CD8-positive, alpha-beta memory T cell (primary cell): ENCODE results near the gene OTUD6A. TPM values are rescaled to one million over a fixed set of nuclear protein-coding genes. Genes with fewer than 3 reads are reported as not detected.

Experiments used
- CTCF ChIA-PET: fragments of 350-600 bp; sonication (Branson Sonifier 250); formaldehyde crosslinking; loops from one replicate; lab custom pipeline; 2021; ENCODE audit warnings: antibody characterized with exemption; lab: Charles Lee
- POLR2A ChIA-PET: fragments of 350-600 bp; sonication (Branson Sonifier 250); formaldehyde crosslinking; loops from one replicate; lab custom pipeline; 2021; ENCODE audit warnings: antibody characterized with exemption; lab: Charles Lee
- DNase-seq, 5 donors: peaks; one replicate each; pipeline versions ENCODE4 v3.0.0 to v3.0.0-alpha.2; 2020 to 2022; ENCODE audit warnings: mixed read lengths in 1 of 5
- H3K27ac ChIP-seq: one replicate; pipeline ENCODE4 v1.7.0; 2013; ENCODE audit warnings: low read depth, mild to moderate bottlenecking, low read length, moderate library complexity
- H3K27me3 ChIP-seq: 2 replicates; pipeline ENCODE4 v1.7.0; 2013; ENCODE audit warnings: low read length, mild to moderate bottlenecking; ENCODE audit not compliant: insufficient read depth, poor library complexity, severe bottlenecking
- H3K36me3 ChIP-seq: 2 replicates; pipeline ENCODE4 v1.7.0; 2013; ENCODE audit warnings: mild to moderate bottlenecking, low read length, moderate library complexity; ENCODE audit not compliant: insufficient read depth
- H3K4me1 ChIP-seq: 2 replicates; pipeline ENCODE4 v1.7.0; 2013; ENCODE audit warnings: mild to moderate bottlenecking, low read length, moderate library complexity; ENCODE audit not compliant: insufficient read depth
- H3K4me3 ChIP-seq: 2 replicates; pipeline ENCODE4 v1.7.0; 2013; ENCODE audit warnings: mild to moderate bottlenecking, low read length
- H3K9me3 ChIP-seq: 2 replicates; pipeline ENCODE4 v1.7.0; 2013; ENCODE audit warnings: mild to moderate bottlenecking, low read length
- H3K27ac Mint-ChIP-seq, 8 donors: one replicate each; pipeline ENCODE4 v1.8.0; 2020 to 2021; ENCODE audit warnings: mixed read lengths in 8 of 8, mild to moderate bottlenecking in 6 of 8, inconsistent platforms in 3 of 8, moderate library complexity in 3 of 8
- H3K27me3 Mint-ChIP-seq, 2 donors: one replicate each; pipeline ENCODE4 v1.8.0; 2020 to 2021; ENCODE audit warnings: mixed read lengths in 2 of 2, mild to moderate bottlenecking in 1 of 2, moderate library complexity in 1 of 2
- H3K36me3 Mint-ChIP-seq, 3 donors: one replicate each; pipeline ENCODE4 v1.8.0; 2020 to 2021; ENCODE audit warnings: mixed read lengths in 3 of 3, inconsistent platforms in 1 of 3, mild to moderate bottlenecking in 1 of 3
- H3K4me1 Mint-ChIP-seq, 3 donors: one replicate each; pipeline ENCODE4 v1.8.0; 2020 to 2021; ENCODE audit warnings: mixed read lengths in 3 of 3, inconsistent platforms in 1 of 3, mild to moderate bottlenecking in 1 of 3
- H3K4me3 Mint-ChIP-seq, 7 donors: one replicate each; pipeline ENCODE4 v1.8.0; 2020 to 2021; ENCODE audit warnings: mixed read lengths in 7 of 7, mild to moderate bottlenecking in 6 of 7, moderate library complexity in 4 of 7, inconsistent platforms in 2 of 7
- H3K9me3 Mint-ChIP-seq, 5 donors: one replicate each; pipeline ENCODE4 v1.8.0; 2020 to 2022; ENCODE audit warnings: mixed read lengths in 5 of 5, mild to moderate bottlenecking in 3 of 5, moderate library complexity in 2 of 5, inconsistent platforms in 1 of 5
- polyA plus RNA-seq: library from polyadenylated mRNA; unstranded; fragments of 300-500 nt; fragmentation: Illumina TruSeq; gene quantifications from one replicate; pipeline ENCODE4 v1.2.3, GENCODE V29; 2021
- total RNA-seq, 2 experiments: library from RNA; stranded (reverse); gene quantifications; one replicate each; pipeline ENCODE4 v1.2.3, GENCODE V29; 2021

Gene OTUD6A
- total and polyA plus RNA-seq, 3 experiments from 2014 or later: not detected

DNA sequence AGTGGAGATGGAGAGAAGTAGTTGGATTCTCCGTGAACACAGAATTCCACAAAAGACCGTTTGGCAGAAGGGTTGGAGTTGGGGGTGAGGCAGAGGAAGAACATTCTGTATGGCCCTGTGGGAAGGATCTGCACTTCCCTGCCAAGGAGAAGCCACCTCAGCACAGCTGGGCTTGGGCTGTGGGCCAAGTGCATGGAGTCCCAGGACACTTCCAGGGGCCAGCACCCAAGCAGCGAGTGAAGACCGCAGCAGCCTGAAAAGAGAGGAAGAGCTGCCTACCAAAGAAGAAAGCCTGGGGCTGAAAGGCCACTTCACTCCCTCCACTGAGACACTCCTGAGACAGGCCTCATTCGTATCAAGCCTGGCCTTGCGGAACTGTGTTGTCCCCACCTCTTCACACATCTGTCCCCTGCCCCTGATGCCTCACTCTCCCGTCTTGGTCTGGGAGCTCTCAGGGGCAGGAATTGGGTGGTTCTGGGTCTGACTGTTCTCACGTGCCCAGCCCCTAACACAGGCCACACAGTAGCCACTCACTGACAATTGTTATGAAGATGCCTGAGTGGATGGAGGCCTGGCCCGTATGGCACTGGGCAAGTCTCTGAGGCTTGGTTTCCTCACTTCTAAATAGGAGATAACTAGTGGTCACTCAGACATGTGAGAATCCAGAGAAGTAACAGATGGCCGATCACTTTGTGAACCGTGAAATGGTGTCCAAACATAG is 9.2 kb upstream of the OTUD6A start:
- no peak for DNase-seq
- CTCF ChIA-PET: no interaction called here
- H3K4me3 ChIP-seq: no peak overlapping the region
- H3K27ac ChIP-seq: no peak overlapping the region
- H3K4me1 ChIP-seq: no peaks in the 10 kb centered on the region
- no peaks in the 10 kb centered on the region for H3K36me3 Mint-ChIP-seq
- H3K27ac Mint-ChIP-seq: no peak overlapping the region
- H3K36me3 ChIP-seq: no peaks in the 10 kb centered on the region
- no peak overlapping the region for H3K4me3 Mint-ChIP-seq
- H3K27me3 Mint-ChIP-seq: peaks cover 8 to 11% of the 10 kb centered on the region in 2 donors
- POLR2A ChIA-PET: no interaction called here
- no peaks in the 10 kb centered on the region for H3K27me3 ChIP-seq
- no peaks in the 10 kb centered on the region for H3K4me1 Mint-ChIP-seq
- no peaks in the 10 kb centered on the region for H3K9me3 ChIP-seq
- H3K9me3 Mint-ChIP-seq: no peaks in the 10 kb centered on the region

DNA sequence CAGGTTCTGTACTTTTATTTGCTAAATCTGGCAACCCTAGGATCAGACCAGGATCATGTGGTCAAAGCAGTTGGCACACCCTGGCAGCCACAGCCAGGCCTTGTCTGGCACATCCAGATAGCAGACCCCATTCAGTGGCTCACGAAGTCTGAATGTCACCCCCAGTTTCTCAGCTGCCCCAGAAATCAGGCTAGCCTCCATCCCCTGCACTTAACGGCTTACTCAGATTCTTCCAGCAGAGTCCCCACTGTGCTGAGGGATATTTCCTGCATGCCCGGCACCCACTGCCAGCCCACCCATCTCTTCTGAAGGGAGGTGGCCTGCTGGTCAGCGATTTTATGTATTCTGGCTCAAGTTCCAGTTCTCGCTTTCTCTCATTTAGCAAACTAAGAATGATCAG is 7.9 kb upstream of the OTUD6A start:
- H3K36me3 ChIP-seq: no peaks in the 10 kb centered on the region
- Mint-ChIP-seq H3K4me3 (no peak overlapping the region), H3K27me3 (peaks cover 8% of the 10 kb centered on the region in 2 donors), H3K36me3 (no peaks in the 10 kb centered on the region), H3K4me1 (no peaks in the 10 kb centered on the region), H3K27ac (no peak overlapping the region), H3K9me3 (no peaks in the 10 kb centered on the region)
- H3K27me3 ChIP-seq: no peaks in the 10 kb centered on the region
- POLR2A ChIA-PET: no interaction called here
- H3K9me3 ChIP-seq: no peaks in the 10 kb centered on the region
- H3K27ac ChIP-seq: no peak overlapping the region
- H3K4me1 ChIP-seq: no peaks in the 10 kb centered on the region
- H3K4me3 ChIP-seq: no peak overlapping the region
- DNase-seq: no peak
- CTCF ChIA-PET: no interaction called here

DNA sequence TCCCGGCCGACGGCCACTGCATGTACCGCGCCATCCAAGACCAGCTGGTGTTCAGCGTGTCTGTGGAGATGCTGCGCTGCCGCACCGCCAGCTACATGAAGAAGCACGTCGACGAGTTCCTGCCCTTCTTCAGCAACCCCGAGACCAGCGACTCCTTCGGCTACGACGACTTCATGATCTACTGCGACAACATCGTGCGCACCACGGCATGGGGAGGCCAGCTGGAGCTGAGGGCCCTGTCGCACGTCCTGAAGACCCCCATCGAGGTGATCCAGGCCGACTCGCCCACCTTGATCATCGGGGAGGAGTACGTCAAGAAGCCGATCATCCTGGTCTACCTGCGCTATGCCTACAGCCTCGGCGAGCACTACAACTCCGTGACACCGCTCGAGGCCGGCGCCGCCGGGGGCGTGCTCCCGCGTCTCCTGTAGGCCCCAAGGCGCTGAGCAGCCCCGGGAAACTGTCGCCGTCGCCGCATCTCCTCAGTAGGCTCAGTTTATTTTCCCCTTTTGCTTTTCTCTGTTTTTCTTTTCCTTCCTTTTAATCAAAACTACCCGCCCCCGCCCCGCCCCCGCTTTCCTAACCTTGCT is 799 bp downstream of the OTUD6A start:
- DNase-seq: no peak
- H3K27me3 ChIP-seq: no peaks in the 10 kb centered on the region
- no peaks in the 10 kb centered on the region for H3K36me3 ChIP-seq
- POLR2A ChIA-PET: no interaction called here
- Mint-ChIP-seq H3K4me3 (no peak overlapping the region), H3K4me1 (no peaks in the 10 kb centered on the region), H3K36me3 (no peaks in the 10 kb centered on the region), H3K27ac (no peak overlapping the region), H3K27me3 (peaks cover 4 to 5% of the 10 kb centered on the region in 2 donors), H3K9me3 (peaks cover 0 to 1% (median 0%) of the 10 kb centered on the region in 5 donors)
- H3K4me3 ChIP-seq: no peak overlapping the region
- no peak overlapping the region for H3K27ac ChIP-seq
- no peaks in the 10 kb centered on the region for H3K4me1 ChIP-seq
- H3K9me3 ChIP-seq: no peaks in the 10 kb centered on the region
- CTCF ChIA-PET: no interaction called here

GRCh38 chrX:70066646-70067045 is 4.4 kb downstream of the OTUD6A start:
- Histone ChIP-seq H3K9me3 (no peaks in the 10 kb centered on the region), H3K4me3 (no peak overlapping the region), H3K4me1 (no peaks in the 10 kb centered on the region), H3K27ac (no peak overlapping the region), H3K36me3 (no peaks in the 10 kb centered on the region), H3K27me3 (no peaks in the 10 kb centered on the region)
- Mint-ChIP-seq H3K4me3 (no peak overlapping the region), H3K9me3 (peaks cover 0 to 1% (median 0%) of the 10 kb centered on the region in 5 donors), H3K27me3 (peaks cover 5 to 13% of the 10 kb centered on the region in 2 donors), H3K4me1 (no peaks in the 10 kb centered on the region), H3K36me3 (no peaks in the 10 kb centered on the region), H3K27ac (no peak overlapping the region)
- CTCF ChIA-PET: no interaction called here
- POLR2A ChIA-PET: no interaction called here
- no peak for DNase-seq

GRCh38 chrX:70079297-70079696 is 17.0 kb downstream of the OTUD6A start:
- Mint-ChIP-seq H3K4me3 (no peak overlapping the region), H3K27me3 (peaks cover 4 to 7% of the 10 kb centered on the region in 2 donors), H3K4me1 (no peaks in the 10 kb centered on the region), H3K27ac (no peak overlapping the region), H3K36me3 (no peaks in the 10 kb centered on the region), H3K9me3 (no peaks in the 10 kb centered on the region)
- POLR2A ChIA-PET: no interaction called here
- H3K27me3 ChIP-seq: no peaks in the 10 kb centered on the region
- H3K4me1 ChIP-seq: no peaks in the 10 kb centered on the region
- H3K27ac ChIP-seq: no peak overlapping the region
- no peak for DNase-seq
- no peak overlapping the region for H3K4me3 ChIP-seq
- H3K9me3 ChIP-seq: no peaks in the 10 kb centered on the region
- CTCF ChIA-PET: interaction anchor here (0.7 kb wide), 1 partner anchor 296 kb away, joined by 3 read pairs; no protein-coding TSS in a partner anchor
- no peaks in the 10 kb centered on the region for H3K36me3 ChIP-seq

- ChIA-PET CTCF (no interaction called here), POLR2A (no interaction called here)
- Histone ChIP-seq H3K27me3 (no peaks in the 10 kb centered on the region), H3K4me3 (no peak overlapping the region), H3K36me3 (no peaks in the 10 kb centered on the region), H3K27ac (no peak overlapping the region), H3K4me1 (no peaks in the 10 kb centered on the region), H3K9me3 (no peaks in the 10 kb centered on the region)
- no peaks in the 10 kb centered on the region for H3K36me3 Mint-ChIP-seq
- H3K4me3 Mint-ChIP-seq: no peak overlapping the region
- no peaks in the 10 kb centered on the region for H3K4me1 Mint-ChIP-seq
- no peaks in the 10 kb centered on the region for H3K9me3 Mint-ChIP-seq
- DNase-seq: no peak
- H3K27ac Mint-ChIP-seq: no peak overlapping the region
- peaks cover 4 to 7% of the 10 kb centered on the region in 2 donors for H3K27me3 Mint-ChIP-seq
These were observed 17.6 kb downstream of the OTUD6A start for GRCh38 chrX:70079870-70080269.

- Histone ChIP-seq H3K27ac (no peak overlapping the region), H3K9me3 (no peaks in the 10 kb centered on the region), H3K4me1 (no peaks in the 10 kb centered on the region), H3K4me3 (no peak overlapping the region), H3K27me3 (no peaks in the 10 kb centered on the region), H3K36me3 (no peaks in the 10 kb centered on the region)
- peaks cover 4 to 11% of the 10 kb centered on the region in 2 donors for H3K27me3 Mint-ChIP-seq
- no peaks in the 10 kb centered on the region for H3K36me3 Mint-ChIP-seq
- ChIA-PET POLR2A (no interaction called here), CTCF (interaction anchor here (1.7 kb wide), 1 partner anchor 15 kb away, joined by 5 read pairs; no protein-coding TSS in a partner anchor)
- no peak overlapping the region for H3K4me3 Mint-ChIP-seq
- H3K27ac Mint-ChIP-seq: no peak overlapping the region
- H3K4me1 Mint-ChIP-seq: no peaks in the 10 kb centered on the region
- no peak for DNase-seq
- no peaks in the 10 kb centered on the region for H3K9me3 Mint-ChIP-seq
These were observed 20.5 kb downstream of the OTUD6A start for GRCh38 chrX:70082723-70083122.

DNA sequence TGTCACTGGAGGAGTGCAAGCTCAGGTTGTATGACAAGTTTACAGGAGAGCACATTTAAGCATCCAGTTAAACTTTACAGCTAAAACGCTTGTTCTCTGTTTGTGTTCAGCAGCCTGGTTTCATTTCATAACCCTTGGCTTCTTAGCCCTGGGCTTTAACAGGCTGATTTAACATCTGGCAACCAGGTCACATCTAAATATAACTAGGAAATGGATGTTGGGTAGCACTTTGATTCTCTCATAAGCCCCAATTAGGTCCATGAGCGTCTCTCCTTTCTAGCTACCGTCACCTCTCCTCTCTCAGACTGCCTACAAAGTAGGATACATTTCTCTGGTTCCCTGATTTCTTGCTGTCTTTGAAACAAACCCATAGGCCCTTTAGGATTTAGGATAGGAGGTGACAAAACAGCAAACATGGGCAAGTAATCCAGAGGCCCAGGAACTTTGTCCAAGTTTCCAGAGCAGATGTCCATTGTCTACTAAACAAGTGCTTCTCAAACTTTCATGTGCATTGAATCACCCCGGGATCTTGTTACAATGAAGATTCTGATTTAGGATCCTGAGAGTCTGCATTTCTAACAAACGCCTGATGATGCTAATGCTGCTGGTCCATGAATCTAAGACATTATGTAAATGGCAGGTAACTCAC is 22.5 kb downstream of the OTUD6A start:
- POLR2A ChIA-PET: no interaction called here
- H3K27ac Mint-ChIP-seq: peak overlapping the region in 1 of 8 donors; percentile 21
- CTCF ChIA-PET: no interaction called here
- no peaks in the 10 kb centered on the region for H3K36me3 ChIP-seq
- no peaks in the 10 kb centered on the region for H3K4me1 ChIP-seq
- peaks cover 0 to 8% of the 10 kb centered on the region in 2 donors for H3K27me3 Mint-ChIP-seq
- no peaks in the 10 kb centered on the region for H3K4me1 Mint-ChIP-seq
- no peaks in the 10 kb centered on the region for H3K9me3 Mint-ChIP-seq
- no peak overlapping the region for H3K4me3 ChIP-seq
- H3K4me3 Mint-ChIP-seq: peak overlapping the region in 1 of 7 donors; percentile 13
- no peaks in the 10 kb centered on the region for H3K9me3 ChIP-seq
- no peaks in the 10 kb centered on the region for H3K36me3 Mint-ChIP-seq
- no peak for DNase-seq
- H3K27ac ChIP-seq: no peak overlapping the region
- H3K27me3 ChIP-seq: no peaks in the 10 kb centered on the region
